ENCODE results near the gene ATP9A. TPM values are rescaled to one million over a fixed set of nuclear protein-coding genes. Genes with fewer than 3 reads are reported as not detected.

The ATP9A gene
- polyA plus RNA-seq, 1 donor (not counting 4 experiments of a cell fraction or from before 2014, with no cell fraction given): 5.8 TPM

DNA sequence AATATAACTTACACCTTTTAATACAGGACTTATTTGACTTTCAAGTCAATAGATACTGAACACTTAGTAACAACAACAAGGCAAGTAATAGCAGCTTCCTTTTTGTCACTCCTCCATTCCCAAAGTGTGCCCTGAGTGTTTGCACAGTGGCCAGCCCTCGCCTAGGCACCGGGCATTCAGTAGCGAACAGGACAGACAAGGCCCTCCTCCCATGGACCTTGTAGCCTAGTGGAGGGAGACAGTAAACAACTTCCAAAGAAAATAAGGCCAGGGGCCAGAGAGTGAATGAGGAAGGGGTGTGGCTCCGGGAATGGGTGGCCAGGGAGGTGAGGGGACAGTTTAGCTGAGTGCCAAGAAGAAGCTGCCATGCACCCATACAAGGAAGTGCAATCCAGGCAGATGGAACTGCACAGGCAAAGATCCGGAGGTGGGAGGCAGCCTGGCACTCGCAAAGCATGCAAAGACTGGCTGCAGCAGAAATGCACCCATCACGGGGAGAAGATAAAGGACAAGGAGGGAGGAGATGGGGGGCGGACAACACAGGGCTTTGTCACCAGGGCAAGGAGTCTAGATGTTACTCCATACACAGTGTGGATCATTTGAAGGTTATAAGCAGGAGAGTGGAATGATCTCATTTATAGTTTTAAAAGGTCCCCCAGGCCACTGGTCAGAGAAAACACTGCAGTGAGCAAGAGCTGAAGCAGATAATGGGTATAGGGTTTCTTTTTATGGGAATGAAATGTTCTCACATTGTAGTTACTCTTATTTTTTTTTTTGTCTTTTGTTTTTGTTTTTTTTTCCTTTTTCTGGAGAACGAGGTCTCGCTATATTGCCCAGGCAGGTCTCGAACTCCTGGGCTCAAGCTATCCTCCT, 32.2 kb downstream of the ATP9A start:
- Histone ChIP-seq H2AFZ (ENCODE audit: control insufficient read depth, low read length) (no peak overlapping the region), H4K20me1 (ENCODE audit: control insufficient read depth, extremely low read depth, insufficient read depth, low read length) (no peaks in the 10 kb centered on the region), H3K4me1 (ENCODE audit: control insufficient read depth, extremely low read depth, insufficient read depth, low read length) (no peaks in the 10 kb centered on the region), H3K4me3 (ENCODE audit: control insufficient read depth in 2 of 3, extremely low read depth in 1 of 3, insufficient read depth in 2 of 3, low read depth in 1 of 3, low read length in 3 of 3) (no peak overlapping the region), H3K9me1 (ENCODE audit: control insufficient read depth, extremely low read depth, insufficient read depth, low read length) (no peaks in the 10 kb centered on the region), H3K9ac (ENCODE audit: control insufficient read depth, extremely low read depth, insufficient read depth, low read length) (no peak overlapping the region), H3K9me3 (ENCODE audit: control insufficient read depth, low read depth, low read length) (no peaks in the 10 kb centered on the region), H3K79me2 (ENCODE audit: control insufficient read depth, insufficient read depth, low read length) (no peaks in the 10 kb centered on the region), H3K36me3 (ENCODE audit: control insufficient read depth in 2 of 2, extremely low read depth in 1 of 2, insufficient read depth in 2 of 2, low read length in 2 of 2) (no peaks in the 10 kb centered on the region), H3K4me2 (ENCODE audit: control insufficient read depth, extremely low read depth, insufficient read depth, low read depth, low read length) (no peak overlapping the region), H3K27ac (ENCODE audit: control insufficient read depth, insufficient read depth, low read length) (no peak overlapping the region), H3K27me3 (ENCODE audit: control insufficient read depth, extremely low read depth, insufficient read depth, low read length) (no peaks in the 10 kb centered on the region)
- TF ChIP-seq CTCF (optimal IDR thresholded peaks at IDR 0.05 in 1 of 3, IDR thresholded peaks at IDR 0.05 in 1 of 3, conservative IDR thresholded peaks at IDR 0.05 in 1 of 3; ENCODE audit: extremely low read depth in 1 of 3, insufficient read depth in 2 of 3, low read length in 3 of 3): no peak
- no peak for TF ChIP-seq EZH2 (IDR thresholded peaks at IDR 0.05; ENCODE audit: low read length)
- FAIRE-seq: no peak
- dilution Hi-C loops (cut with MboI; ENCODE audit: extremely low pct_ligation_motif_present, low sequenced_read_pairs): no loop called here
- DNase-seq (ENCODE audit: low read depth, low spot score): no peak

DNA sequence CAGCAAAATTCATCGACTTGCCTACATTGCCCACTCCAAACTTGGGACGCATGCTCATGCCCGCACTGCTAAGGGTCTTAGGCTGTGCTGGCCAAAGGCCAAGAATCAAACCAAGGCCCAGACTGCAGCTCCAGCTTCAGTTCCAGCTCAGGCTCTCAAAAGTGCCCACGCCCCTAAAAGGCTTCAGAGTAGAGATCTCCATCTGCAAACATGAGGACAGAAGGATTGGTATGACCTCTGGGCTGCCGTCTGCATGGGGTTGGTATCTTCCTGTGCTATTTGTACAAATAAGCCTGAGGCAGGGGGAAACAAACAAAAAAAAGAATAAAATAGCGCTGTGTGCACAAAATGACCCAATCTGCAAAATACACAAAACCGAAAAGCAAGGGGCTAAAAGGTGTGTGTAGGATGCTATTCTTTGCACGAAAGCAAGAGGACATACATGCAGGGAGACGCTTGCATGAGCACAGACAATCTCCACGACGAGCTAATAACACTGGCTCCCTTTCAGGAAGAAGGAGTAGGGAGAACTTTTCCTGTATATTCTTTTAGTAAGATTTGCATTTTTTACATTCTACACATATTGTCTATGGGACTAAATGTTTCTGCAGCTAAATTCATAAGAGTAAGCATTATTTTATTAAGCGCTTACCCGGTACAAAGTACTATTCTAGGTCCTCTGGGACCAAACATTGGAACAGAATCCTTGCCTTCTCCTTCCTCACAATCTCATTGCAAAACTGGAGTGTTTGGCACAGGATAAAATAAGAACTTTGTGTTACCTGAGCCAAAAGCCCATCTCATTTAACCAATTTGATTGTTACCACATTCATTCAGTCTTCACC, 33.1 kb downstream of the ATP9A start:
- no peak for FAIRE-seq
- no peak for TF ChIP-seq EZH2 (IDR thresholded peaks at IDR 0.05; ENCODE audit: low read length)
- TF ChIP-seq CTCF (optimal IDR thresholded peaks at IDR 0.05 in 1 of 3, IDR thresholded peaks at IDR 0.05 in 1 of 3, conservative IDR thresholded peaks at IDR 0.05 in 1 of 3; ENCODE audit: extremely low read depth in 1 of 3, insufficient read depth in 2 of 3, low read length in 3 of 3): no peak
- Histone ChIP-seq H3K9me1 (ENCODE audit: control insufficient read depth, extremely low read depth, insufficient read depth, low read length) (no peaks in the 10 kb centered on the region), H4K20me1 (ENCODE audit: control insufficient read depth, extremely low read depth, insufficient read depth, low read length) (no peaks in the 10 kb centered on the region), H3K4me2 (ENCODE audit: control insufficient read depth, extremely low read depth, insufficient read depth, low read depth, low read length) (no peak overlapping the region), H3K9ac (ENCODE audit: control insufficient read depth, extremely low read depth, insufficient read depth, low read length) (no peak overlapping the region), H3K27me3 (ENCODE audit: control insufficient read depth, extremely low read depth, insufficient read depth, low read length) (no peaks in the 10 kb centered on the region), H3K36me3 (ENCODE audit: control insufficient read depth in 2 of 2, extremely low read depth in 1 of 2, insufficient read depth in 2 of 2, low read length in 2 of 2) (no peaks in the 10 kb centered on the region), H3K4me3 (ENCODE audit: control insufficient read depth in 2 of 3, extremely low read depth in 1 of 3, insufficient read depth in 2 of 3, low read depth in 1 of 3, low read length in 3 of 3) (no peak overlapping the region), H3K79me2 (ENCODE audit: control insufficient read depth, insufficient read depth, low read length) (no peaks in the 10 kb centered on the region), H3K9me3 (ENCODE audit: control insufficient read depth, low read depth, low read length) (no peaks in the 10 kb centered on the region), H2AFZ (ENCODE audit: control insufficient read depth, low read length) (no peak overlapping the region), H3K27ac (ENCODE audit: control insufficient read depth, insufficient read depth, low read length) (no peak overlapping the region), H3K4me1 (ENCODE audit: control insufficient read depth, extremely low read depth, insufficient read depth, low read length) (no peaks in the 10 kb centered on the region)
- no peak for DNase-seq (ENCODE audit: low read depth, low spot score)
- dilution Hi-C loops (cut with MboI; ENCODE audit: extremely low pct_ligation_motif_present, low sequenced_read_pairs): no loop called here
